Esophagus squamous epithelium (tissue), 4 donors: ENCODE data around the gene GRAPL.
"Not testable (repeated sequence)": the region's sequence is repeated elsewhere in the genome, so short reads cannot be mapped to it uniquely, and the experiment has no call there.

ENCODE experiments used
- POLR2A ChIP-seq, 4 donors: fragments of 450-650 bp; IDR thresholded peaks; one replicate each; pipeline ENCODE4 v1.6.1; 2017; ENCODE audit warnings: antibody characterized with exemption in 4 of 4, mild to moderate bottlenecking in 4 of 4, moderate library complexity in 3 of 4
- TF ChIP-seq, protein P1 (sequence below), 6 experiments: fragments of 450-650 bp in 4 of 6; fragments of 200-600 bp in 2 of 6; sonication (generic) in 2 of 6; IDR thresholded peaks; one replicate each; pipeline ENCODE4 v1.5.1; 2016 to 2019; ENCODE audit warnings: antibody characterized with exemption in 6 of 6, mild to moderate bottlenecking in 4 of 6, moderate library complexity in 4 of 6

DNA sequence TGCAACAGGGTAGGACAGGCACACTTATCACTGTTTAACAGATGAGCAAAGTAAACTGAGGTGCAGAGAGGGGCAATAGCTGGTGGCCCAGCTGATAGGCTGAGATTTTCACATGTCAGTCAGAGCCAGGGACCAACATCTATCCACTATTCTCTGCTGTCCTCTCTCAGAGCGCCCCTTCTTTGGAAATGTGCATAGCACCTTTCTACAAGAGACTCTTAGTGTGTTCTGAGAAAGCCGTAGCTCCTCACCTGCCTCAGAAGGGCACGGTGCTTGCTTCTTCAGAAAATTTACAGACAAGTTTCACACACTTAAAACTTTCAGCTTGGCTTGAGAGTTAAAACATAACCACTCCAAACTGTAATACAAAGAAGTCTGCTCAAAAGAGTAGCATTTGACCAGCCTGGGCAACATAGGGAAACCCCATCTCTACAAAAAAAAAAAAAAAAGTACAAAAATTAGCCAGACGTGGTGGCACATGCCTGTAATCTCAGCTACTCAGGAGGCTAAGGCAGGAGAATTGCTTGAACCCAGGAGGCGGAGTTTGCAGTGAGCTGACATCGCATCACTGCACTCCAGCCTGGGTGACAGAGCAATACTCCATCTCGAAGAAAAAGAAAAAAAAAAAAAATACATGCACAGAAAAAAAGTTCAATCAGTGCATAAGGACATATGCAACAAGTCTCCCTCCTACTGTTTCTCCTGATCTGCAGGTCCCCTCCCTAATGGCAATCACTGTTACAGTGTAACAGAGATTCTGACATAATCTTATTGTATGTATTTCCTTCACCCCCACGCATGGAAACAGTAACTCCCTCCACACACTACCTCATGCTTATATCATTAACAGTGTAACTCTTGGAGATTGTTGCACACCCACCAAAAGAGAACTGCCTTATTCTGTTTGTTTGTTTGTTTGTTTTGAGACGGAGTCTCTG is 23.6 kb downstream of the GRAPL start:
- TF ChIP-seq, protein P1, sequence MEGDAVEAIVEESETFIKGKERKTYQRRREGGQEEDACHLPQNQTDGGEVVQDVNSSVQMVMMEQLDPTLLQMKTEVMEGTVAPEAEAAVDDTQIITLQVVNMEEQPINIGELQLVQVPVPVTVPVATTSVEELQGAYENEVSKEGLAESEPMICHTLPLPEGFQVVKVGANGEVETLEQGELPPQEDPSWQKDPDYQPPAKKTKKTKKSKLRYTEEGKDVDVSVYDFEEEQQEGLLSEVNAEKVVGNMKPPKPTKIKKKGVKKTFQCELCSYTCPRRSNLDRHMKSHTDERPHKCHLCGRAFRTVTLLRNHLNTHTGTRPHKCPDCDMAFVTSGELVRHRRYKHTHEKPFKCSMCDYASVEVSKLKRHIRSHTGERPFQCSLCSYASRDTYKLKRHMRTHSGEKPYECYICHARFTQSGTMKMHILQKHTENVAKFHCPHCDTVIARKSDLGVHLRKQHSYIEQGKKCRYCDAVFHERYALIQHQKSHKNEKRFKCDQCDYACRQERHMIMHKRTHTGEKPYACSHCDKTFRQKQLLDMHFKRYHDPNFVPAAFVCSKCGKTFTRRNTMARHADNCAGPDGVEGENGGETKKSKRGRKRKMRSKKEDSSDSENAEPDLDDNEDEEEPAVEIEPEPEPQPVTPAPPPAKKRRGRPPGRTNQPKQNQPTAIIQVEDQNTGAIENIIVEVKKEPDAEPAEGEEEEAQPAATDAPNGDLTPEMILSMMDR (IDR thresholded peaks at IDR 0.05): not testable (repeated sequence)
- not testable (repeated sequence) for TF ChIP-seq POLR2A (IDR thresholded peaks at IDR 0.05)
